ENCODE results near the gene ADAM10. TPM values are rescaled to one million over a fixed set of nuclear protein-coding genes. Genes with fewer than 3 reads are reported as not detected.

ADAM10 gene
- total RNA-seq, 1 donor from 2014 or later: 50.1 TPM

DNA sequence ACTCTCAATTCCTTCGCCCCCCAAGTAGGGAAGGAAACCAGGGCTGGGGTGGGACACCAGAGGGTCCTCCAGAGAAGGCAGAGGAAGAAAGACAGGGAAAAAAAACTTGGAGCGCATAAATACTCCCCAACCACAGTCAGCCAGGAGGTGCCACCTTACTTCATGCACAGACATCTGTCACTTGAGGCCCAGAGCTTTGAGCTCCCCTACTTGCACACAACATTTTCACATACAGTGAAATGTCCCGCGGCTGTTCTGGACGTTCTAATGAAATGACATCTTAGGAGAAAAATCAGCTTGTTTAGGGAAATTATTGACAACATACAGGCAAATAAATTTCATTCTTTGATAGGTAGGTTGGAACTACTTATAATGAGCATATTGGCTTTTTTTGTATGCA, 204.8 kb downstream of the ADAM10 start:
- no peaks in the 10 kb centered on the region for H3K27me3 ChIP-seq (ENCODE audit: control insufficient read depth in 3 of 3, insufficient read depth in 3 of 3, low read length in 3 of 3)
- no peak overlapping the region for H3K9ac ChIP-seq (ENCODE audit: low read depth in 1 of 3, low read length in 3 of 3)
- H3K4me1 ChIP-seq (ENCODE audit: control insufficient read depth in 3 of 3, insufficient read depth in 3 of 3, low read length in 3 of 3): peaks cover 25 to 34% (median 33%) of the 10 kb centered on the region in 3 donors
- no peaks in the 10 kb centered on the region for H3K9me3 ChIP-seq (ENCODE audit: control insufficient read depth in 3 of 3, low read length in 3 of 3)
- no peak overlapping the region for H3K4me3 ChIP-seq (ENCODE audit: low read length in 3 of 3)
- no peaks in the 10 kb centered on the region for H3K36me3 ChIP-seq (ENCODE audit: control insufficient read depth in 3 of 3, insufficient read depth in 3 of 3, low read length in 3 of 3)
- H3K27ac ChIP-seq (ENCODE audit: low read depth, low read length): no peak overlapping the region

DNA sequence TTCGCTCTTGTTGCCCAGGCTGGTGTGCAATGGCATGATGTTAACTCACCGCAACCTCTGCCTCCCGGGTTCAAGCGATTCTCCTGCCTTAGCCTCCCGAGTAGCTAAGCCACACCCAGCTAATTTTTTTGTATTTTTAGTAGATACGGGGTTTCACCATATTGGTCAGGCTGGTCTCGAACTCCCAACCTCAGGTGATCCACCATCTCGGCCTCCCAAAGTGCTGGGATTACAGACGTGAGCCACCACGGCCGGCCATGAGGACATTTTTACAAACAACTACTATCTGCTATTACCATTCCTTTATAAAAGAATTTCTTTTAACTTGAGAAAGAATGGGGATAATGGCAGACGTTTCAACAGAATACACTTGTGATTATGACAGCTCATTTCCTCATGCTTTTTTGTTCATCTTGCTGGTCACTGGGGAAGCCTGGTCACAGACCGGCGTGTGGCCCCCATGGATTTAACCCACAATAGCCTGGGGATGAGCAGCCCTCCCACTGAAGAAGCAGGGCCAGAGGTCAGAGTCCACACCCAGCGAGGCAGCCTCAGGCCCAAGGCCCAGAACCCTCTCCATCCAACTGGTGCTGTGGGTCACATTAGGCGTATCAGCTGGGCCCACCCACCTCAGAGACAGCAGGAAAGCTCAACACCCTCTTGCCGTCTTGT, 205.7 kb downstream of the ADAM10 start:
- Histone ChIP-seq H3K27me3 (ENCODE audit: control insufficient read depth in 3 of 3, insufficient read depth in 3 of 3, low read length in 3 of 3) (no peaks in the 10 kb centered on the region), H3K27ac (ENCODE audit: low read depth, low read length) (no peak overlapping the region), H3K9me3 (ENCODE audit: control insufficient read depth in 3 of 3, low read length in 3 of 3) (no peaks in the 10 kb centered on the region), H3K9ac (ENCODE audit: low read depth in 1 of 3, low read length in 3 of 3) (no peak overlapping the region), H3K36me3 (ENCODE audit: control insufficient read depth in 3 of 3, insufficient read depth in 3 of 3, low read length in 3 of 3) (no peaks in the 10 kb centered on the region), H3K4me1 (ENCODE audit: control insufficient read depth in 3 of 3, insufficient read depth in 3 of 3, low read length in 3 of 3) (peaks cover 18 to 25% (median 24%) of the 10 kb centered on the region in 3 donors), H3K4me3 (ENCODE audit: low read length in 3 of 3) (no peak overlapping the region)

GRCh38 chr15:58541410-58542087, 208.0 kb downstream of the ADAM10 start:
- no peak overlapping the region for H3K27ac ChIP-seq (ENCODE audit: low read depth, low read length)
- H3K9ac ChIP-seq (ENCODE audit: low read depth in 1 of 3, low read length in 3 of 3): no peak overlapping the region
- H3K9me3 ChIP-seq (ENCODE audit: control insufficient read depth in 3 of 3, low read length in 3 of 3): no peaks in the 10 kb centered on the region
- no peak overlapping the region for H3K4me3 ChIP-seq (ENCODE audit: low read length in 3 of 3)
- H3K36me3 ChIP-seq (ENCODE audit: control insufficient read depth in 3 of 3, insufficient read depth in 3 of 3, low read length in 3 of 3): no peaks in the 10 kb centered on the region
- peaks cover 5 to 10% (median 10%) of the 10 kb centered on the region in 3 donors for H3K4me1 ChIP-seq (ENCODE audit: control insufficient read depth in 3 of 3, insufficient read depth in 3 of 3, low read length in 3 of 3)
- H3K27me3 ChIP-seq (ENCODE audit: control insufficient read depth in 3 of 3, insufficient read depth in 3 of 3, low read length in 3 of 3): no peaks in the 10 kb centered on the region

- Histone ChIP-seq H3K27ac (ENCODE audit: low read depth, low read length) (no peak overlapping the region), H3K4me3 (ENCODE audit: low read length in 3 of 3) (no peak overlapping the region), H3K27me3 (ENCODE audit: control insufficient read depth in 3 of 3, insufficient read depth in 3 of 3, low read length in 3 of 3) (no peaks in the 10 kb centered on the region), H3K9ac (ENCODE audit: low read depth in 1 of 3, low read length in 3 of 3) (no peak overlapping the region), H3K4me1 (ENCODE audit: control insufficient read depth in 3 of 3, insufficient read depth in 3 of 3, low read length in 3 of 3) (peaks cover 13 to 16% (median 15%) of the 10 kb centered on the region in 3 donors), H3K9me3 (ENCODE audit: control insufficient read depth in 3 of 3, low read length in 3 of 3) (no peaks in the 10 kb centered on the region), H3K36me3 (ENCODE audit: control insufficient read depth in 3 of 3, insufficient read depth in 3 of 3, low read length in 3 of 3) (no peaks in the 10 kb centered on the region)
Measured at GRCh38 chr15:58539548-58539947, 210.0 kb downstream of the ADAM10 start.

GRCh38 chr15:58538901-58539300, 210.6 kb downstream of the ADAM10 start:
- Histone ChIP-seq H3K27me3 (ENCODE audit: control insufficient read depth in 3 of 3, insufficient read depth in 3 of 3, low read length in 3 of 3) (no peaks in the 10 kb centered on the region), H3K4me1 (ENCODE audit: control insufficient read depth in 3 of 3, insufficient read depth in 3 of 3, low read length in 3 of 3) (peaks cover 13 to 16% (median 15%) of the 10 kb centered on the region in 3 donors)

More at GRCh38 chr15:58538901-58539300, 210.6 kb downstream of the ADAM10 start:
- Histone ChIP-seq H3K27ac (ENCODE audit: low read depth, low read length) (no peak overlapping the region), H3K4me3 (ENCODE audit: low read length in 3 of 3) (no peak overlapping the region), H3K36me3 (ENCODE audit: control insufficient read depth in 3 of 3, insufficient read depth in 3 of 3, low read length in 3 of 3) (no peaks in the 10 kb centered on the region), H3K9ac (ENCODE audit: low read depth in 1 of 3, low read length in 3 of 3) (no peak overlapping the region), H3K9me3 (ENCODE audit: control insufficient read depth in 3 of 3, low read length in 3 of 3) (no peaks in the 10 kb centered on the region)

Small RNA genes within 50 kb of the gene (small RNA-seq; reads per million reads assigned to genes)
- gene AC091046.1: not detected
- gene RF00012: not detected

Other genes with a start within 250 kb of the ADAM10 start
- 9.4 TPM for gene MINDY2, start 21.6 kb upstream of the ADAM10 start, total RNA-seq
- 63.7 TPM for gene SLTM, start 184.0 kb upstream of the ADAM10 start, total RNA-seq
- 17.7 TPM for gene RNF111, start 238.0 kb upstream of the ADAM10 start, total RNA-seq